ENCODE data around the gene SPEF1.

SPEF1 gene

GRCh38 chr20:3749087-3749688, 32.1 kb downstream of the SPEF1 start:
- no peak overlapping the region for H3K4me3 ChIP-seq (ENCODE audit: control insufficient read depth, low read depth, low read length)
- TF ChIP-seq, protein P1, sequence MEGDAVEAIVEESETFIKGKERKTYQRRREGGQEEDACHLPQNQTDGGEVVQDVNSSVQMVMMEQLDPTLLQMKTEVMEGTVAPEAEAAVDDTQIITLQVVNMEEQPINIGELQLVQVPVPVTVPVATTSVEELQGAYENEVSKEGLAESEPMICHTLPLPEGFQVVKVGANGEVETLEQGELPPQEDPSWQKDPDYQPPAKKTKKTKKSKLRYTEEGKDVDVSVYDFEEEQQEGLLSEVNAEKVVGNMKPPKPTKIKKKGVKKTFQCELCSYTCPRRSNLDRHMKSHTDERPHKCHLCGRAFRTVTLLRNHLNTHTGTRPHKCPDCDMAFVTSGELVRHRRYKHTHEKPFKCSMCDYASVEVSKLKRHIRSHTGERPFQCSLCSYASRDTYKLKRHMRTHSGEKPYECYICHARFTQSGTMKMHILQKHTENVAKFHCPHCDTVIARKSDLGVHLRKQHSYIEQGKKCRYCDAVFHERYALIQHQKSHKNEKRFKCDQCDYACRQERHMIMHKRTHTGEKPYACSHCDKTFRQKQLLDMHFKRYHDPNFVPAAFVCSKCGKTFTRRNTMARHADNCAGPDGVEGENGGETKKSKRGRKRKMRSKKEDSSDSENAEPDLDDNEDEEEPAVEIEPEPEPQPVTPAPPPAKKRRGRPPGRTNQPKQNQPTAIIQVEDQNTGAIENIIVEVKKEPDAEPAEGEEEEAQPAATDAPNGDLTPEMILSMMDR (IDR thresholded peaks at IDR 0.05; ENCODE audit: control insufficient read depth, insufficient read depth, low read depth, low read length, missing control alignments): no peak
- DNase-seq (ENCODE audit: low read depth): no peak

DNA sequence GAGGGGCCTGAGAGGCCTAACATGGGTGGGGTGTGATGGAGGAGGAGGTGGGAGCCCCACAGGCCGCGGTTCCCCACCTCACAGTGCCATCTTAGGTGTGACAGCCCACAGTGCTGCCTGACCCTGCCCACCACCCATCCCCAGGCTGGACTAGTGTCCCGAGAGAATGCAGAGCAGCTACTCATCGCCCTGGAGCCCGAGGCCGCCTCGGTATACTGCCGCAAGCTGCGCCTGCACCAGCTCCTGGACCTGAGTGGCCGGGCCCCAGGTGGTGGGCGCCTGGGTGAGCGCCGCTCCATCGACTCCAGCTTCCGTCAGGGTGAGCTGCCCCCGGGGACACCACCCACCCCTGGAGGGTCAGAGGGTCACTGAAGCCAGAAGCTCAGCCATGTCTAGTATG, 33.2 kb downstream of the SPEF1 start:
- DNase-seq (ENCODE audit: low read depth): no peak
- TF ChIP-seq, protein P1 (IDR thresholded peaks at IDR 0.05; ENCODE audit: control insufficient read depth, insufficient read depth, low read depth, low read length, missing control alignments): no peak
- no peak overlapping the region for H3K4me3 ChIP-seq (ENCODE audit: control insufficient read depth, low read depth, low read length)

- no peak for DNase-seq (ENCODE audit: low read depth)
- H3K4me3 ChIP-seq (ENCODE audit: control insufficient read depth, low read depth, low read length): no peak overlapping the region
- TF ChIP-seq, protein P1 (IDR thresholded peaks at IDR 0.05; ENCODE audit: control insufficient read depth, insufficient read depth, low read depth, low read length, missing control alignments): no peak
These were observed 33.8 kb downstream of the SPEF1 start for GRCh38 chr20:3747471-3747870.

DNA sequence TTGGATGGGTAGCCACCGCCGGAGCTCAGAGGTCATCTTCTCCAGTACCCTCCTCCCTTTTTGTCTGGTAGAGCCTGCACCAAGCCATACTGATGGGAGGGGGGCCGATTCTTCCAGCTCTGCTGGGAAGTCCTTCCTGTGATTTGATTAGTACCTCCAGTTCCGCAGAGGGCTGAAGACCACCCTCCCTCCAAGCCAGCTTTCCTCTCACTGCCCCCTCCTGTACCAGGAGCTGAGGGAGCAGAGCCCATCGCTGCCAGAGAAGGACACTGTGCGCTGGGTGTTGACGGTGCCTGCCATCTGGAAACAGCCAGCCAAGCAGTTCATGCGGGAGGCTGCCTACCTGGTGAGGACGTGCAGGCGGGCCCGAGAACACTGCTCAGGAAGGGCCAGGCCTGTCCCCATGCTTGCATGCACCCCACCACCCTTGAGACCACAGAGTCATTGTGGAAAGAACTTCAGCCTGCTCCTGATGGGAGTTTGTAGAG, 35.5 kb downstream of the SPEF1 start:
- no peak overlapping the region for H3K4me3 ChIP-seq (ENCODE audit: control insufficient read depth, low read depth, low read length)
- TF ChIP-seq, protein P1 (IDR thresholded peaks at IDR 0.05; ENCODE audit: control insufficient read depth, insufficient read depth, low read depth, low read length, missing control alignments): no peak
- DNase-seq (ENCODE audit: low read depth): no peak

DNA sequence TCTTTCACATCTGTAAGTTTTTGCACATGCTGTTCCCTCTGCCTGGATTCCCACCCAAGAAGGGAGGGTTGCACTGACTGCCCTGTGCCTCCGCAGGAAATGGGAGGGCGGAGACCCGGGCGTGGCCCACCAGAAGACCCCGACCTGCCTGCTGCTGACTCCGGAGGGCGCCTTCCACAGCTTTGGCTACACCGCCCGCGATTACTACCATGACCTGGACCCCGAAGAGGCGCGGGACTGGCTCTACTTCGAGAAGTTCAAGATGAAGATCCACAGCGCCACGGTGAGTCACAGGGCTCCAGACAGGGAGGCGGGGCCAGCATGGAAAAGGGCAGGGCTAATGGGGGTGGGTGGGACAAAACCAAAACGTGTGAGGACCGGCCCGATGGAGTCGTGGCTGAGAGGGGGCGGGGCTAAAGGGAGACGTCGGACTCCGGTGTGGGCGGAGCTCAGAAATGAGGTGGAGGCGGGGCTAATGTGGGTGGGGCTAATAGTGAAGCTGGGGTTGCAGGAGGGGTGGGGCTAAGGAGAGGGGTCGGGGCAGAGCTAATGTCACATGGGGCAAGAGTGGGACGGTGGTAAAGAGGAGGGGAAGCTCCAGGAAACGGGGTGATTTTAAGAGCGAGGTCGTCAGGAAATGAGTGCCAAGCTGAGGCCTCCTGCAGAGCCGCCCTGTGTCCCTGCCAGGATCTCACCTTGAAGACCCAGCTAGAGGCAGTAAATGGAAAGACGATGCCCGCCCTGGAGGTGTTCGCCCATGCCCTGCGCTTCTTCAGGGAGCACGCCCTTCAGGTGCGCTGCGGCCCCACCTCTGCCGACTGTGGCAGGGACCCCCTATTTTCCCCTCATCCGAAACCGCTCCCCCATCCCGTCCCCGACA, 36.2 kb downstream of the SPEF1 start:
- no peak overlapping the region for H3K4me3 ChIP-seq (ENCODE audit: control insufficient read depth, low read depth, low read length)
- TF ChIP-seq, protein P1 (IDR thresholded peaks at IDR 0.05; ENCODE audit: control insufficient read depth, insufficient read depth, low read depth, low read length, missing control alignments): no peak
- no peak for DNase-seq (ENCODE audit: low read depth)

DNA sequence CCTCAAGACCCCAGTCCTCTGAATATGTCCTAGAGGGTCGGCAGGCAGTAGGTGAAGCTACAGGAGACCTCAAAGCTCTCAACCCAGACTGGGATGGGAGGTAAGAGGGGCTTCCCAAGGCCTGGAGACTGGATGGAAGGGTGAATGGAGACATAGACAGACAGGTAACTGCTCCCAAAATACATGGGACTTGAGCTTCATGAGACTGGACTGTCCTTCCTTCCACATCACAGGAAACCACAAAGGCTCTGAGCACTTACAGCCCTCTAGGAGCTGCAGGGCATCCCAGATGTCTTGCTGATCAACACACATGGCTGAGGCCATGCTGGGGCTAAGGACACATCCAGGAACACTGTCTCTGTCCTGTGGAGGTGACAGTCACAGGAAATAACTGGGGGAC, 37.2 kb downstream of the SPEF1 start:
- no peak for DNase-seq (ENCODE audit: low read depth)
- TF ChIP-seq, protein P1 (IDR thresholded peaks at IDR 0.05; ENCODE audit: control insufficient read depth, insufficient read depth, low read depth, low read length, missing control alignments): no peak
- no peak overlapping the region for H3K4me3 ChIP-seq (ENCODE audit: control insufficient read depth, low read depth, low read length)
